Fibroblast of lung (primary cell): ENCODE data around the gene HSPBAP1. TPM values are rescaled to one million over a fixed set of nuclear protein-coding genes. Genes with fewer than 3 reads are reported as not detected.

Source experiments
- DNase-seq, 2 donors: peaks; one replicate each; pipeline versions ENCODE4 v3.0.0 to v3.0.0-alpha.2; 2010; ENCODE audit warnings: low read depth in 2 of 2
- H2AFZ ChIP-seq: 2 replicates; pipeline ENCODE4 v1.5.1; 2012; ENCODE audit warnings: low read length, control low read depth, inconsistent platforms
- H3K27ac ChIP-seq: 2 replicates; pipeline ENCODE4 v1.5.1; 2011; ENCODE audit warnings: low read length, control low read depth; ENCODE audit not compliant: insufficient read depth
- H3K27me3 ChIP-seq: 2 replicates; pipeline ENCODE4 v1.5.1; 2011; ENCODE audit warnings: mild to moderate bottlenecking, low read length; ENCODE audit not compliant: control insufficient read depth, insufficient read depth
- H3K36me3 ChIP-seq: 2 replicates; pipeline ENCODE4 v1.5.1; 2011; ENCODE audit warnings: low read length; ENCODE audit not compliant: control insufficient read depth, insufficient read depth
- H3K4me1 ChIP-seq: 2 replicates; pipeline ENCODE4 v1.5.1; 2011; ENCODE audit warnings: low read length; ENCODE audit not compliant: control insufficient read depth, insufficient read depth; ENCODE audit errors: extremely low read depth
- H3K4me2 ChIP-seq: 2 replicates; pipeline ENCODE4 v1.5.1; 2011; ENCODE audit warnings: low read length, control low read depth; ENCODE audit not compliant: insufficient read depth; ENCODE audit errors: extremely low read depth
- H3K4me3 ChIP-seq, 4 experiments: fragments of 200-600 bp in 1 of 4; sonication (generic) in 1 of 4; replicated peaks in 1 of 4; 2 replicates each; pipeline ENCODE4 v1.5.1; 2011 to 2016; ENCODE audit warnings: low read length in 4 of 4, low read depth in 3 of 4, mild to moderate bottlenecking in 3 of 4, control low read depth in 2 of 4, inconsistent platforms in 1 of 4, mixed read lengths in 1 of 4; ENCODE audit not compliant: insufficient read depth in 1 of 4; ENCODE audit errors: control extremely low read depth in 1 of 4
- H3K79me2 ChIP-seq: 2 replicates; pipeline ENCODE4 v1.5.1; 2012; ENCODE audit warnings: mild to moderate bottlenecking, low read length, inconsistent platforms; ENCODE audit not compliant: control insufficient read depth, insufficient read depth
- H3K9ac ChIP-seq: 2 replicates; pipeline ENCODE4 v1.5.1; 2011; ENCODE audit warnings: mild to moderate bottlenecking, low read length, control low read depth; ENCODE audit not compliant: insufficient read depth
- H3K9me3 ChIP-seq: 2 replicates; pipeline ENCODE4 v1.5.1; 2012; ENCODE audit warnings: low read depth, low read length; ENCODE audit not compliant: control insufficient read depth, insufficient read depth
- H4K20me1 ChIP-seq: 2 replicates; pipeline ENCODE4 v1.5.1; 2011; ENCODE audit warnings: low read length; ENCODE audit not compliant: control insufficient read depth, insufficient read depth; ENCODE audit errors: extremely low read depth
- CTCF ChIP-seq, 2 donors: IDR thresholded peaks in 1 of 2; conservative IDR thresholded peaks in 1 of 2; 1 replicate in 1 of 2; 2 replicates in 1 of 2; pipeline ENCODE4 v1.5.1; 2011 to 2012; ENCODE audit warnings: low read length in 2 of 2, control low read depth in 1 of 2, inconsistent platforms in 1 of 2, low read depth in 1 of 2, mild to moderate bottlenecking in 1 of 2
- EZH2 ChIP-seq: IDR thresholded peaks from 2 replicates; pipeline ENCODE4 v1.5.1; 2012; ENCODE audit warnings: low read length, control low read depth, mild to moderate bottlenecking; ENCODE audit errors: missing control alignments
- polyA plus RNA-seq, 2 donors: library from polyadenylated mRNA; depleted of rRNA in 1 of 2; stranded (reverse) in 1 of 2; unstranded in 1 of 2; fragments of >200 nt; gene quantifications; 2 replicates each; pipeline ENCODE4 v1.2.1, GENCODE V29; 2011 to 2012; ENCODE audit warnings: missing spikeins in 1 of 2
- total RNA-seq: library from RNA; depleted of rRNA; stranded (reverse); fragments of >200 nt; gene quantifications from 2 replicates; pipeline ENCODE4 v1.2.1, GENCODE V29; 2014

HSPBAP1 gene
- total and polyA plus RNA-seq, 2 donors (not counting 1 experiment from before 2014, with no cell fraction given), result 5.2 to 12.4 TPM

- H3K27ac ChIP-seq, result no peak overlapping the region
- TF ChIP-seq EZH2 (no peak), CTCF (conservative IDR thresholded peaks at IDR 0.05 in 1 of 2, IDR thresholded peaks at IDR 0.05 in 1 of 2; ENCODE audit: low read depth in 1 of 2, low read length in 2 of 2) (no peak)
- H3K79me2 ChIP-seq, result no peaks in the 10 kb centered on the region
- H3K9ac ChIP-seq, result no peak overlapping the region
- no peaks in the 10 kb centered on the region for H3K4me1 ChIP-seq
- no peaks in the 10 kb centered on the region for H3K36me3 ChIP-seq
- no peaks in the 10 kb centered on the region for H3K9me3 ChIP-seq
- no peak overlapping the region for H3K4me2 ChIP-seq
- H3K27me3 ChIP-seq, result no peaks in the 10 kb centered on the region
- DNase-seq, result no peak
- H4K20me1 ChIP-seq, result no peaks in the 10 kb centered on the region
- H2AFZ ChIP-seq, result no peak overlapping the region
- no peak overlapping the region for H3K4me3 ChIP-seq
Measured at GRCh38 chr3:122826278-122826677, 32.6 kb upstream of the HSPBAP1 start.

- no peaks in the 10 kb centered on the region for H3K79me2 ChIP-seq
- H3K36me3 ChIP-seq, result no peaks in the 10 kb centered on the region
- H3K9me3 ChIP-seq, result no peaks in the 10 kb centered on the region
- TF ChIP-seq CTCF (conservative IDR thresholded peaks at IDR 0.05 in 1 of 2, IDR thresholded peaks at IDR 0.05 in 1 of 2; ENCODE audit: low read depth in 1 of 2, low read length in 2 of 2), result no peak
- TF ChIP-seq EZH2, result no peak
- H3K9ac ChIP-seq, result no peak overlapping the region
- no peak overlapping the region for H3K4me3 ChIP-seq
- H3K27ac ChIP-seq, result no peak overlapping the region
- H3K4me2 ChIP-seq, result no peak overlapping the region
- H3K4me1 ChIP-seq, result no peaks in the 10 kb centered on the region
- no peaks in the 10 kb centered on the region for H4K20me1 ChIP-seq
- H3K27me3 ChIP-seq, result no peaks in the 10 kb centered on the region
- DNase-seq, result no peak
- H2AFZ ChIP-seq, result no peak overlapping the region
Measured at GRCh38 chr3:122825460-122825859, 31.8 kb upstream of the HSPBAP1 start.

GRCh38 chr3:122824465-122825381, 31.1 kb upstream of the HSPBAP1 start:
- peak; percentile 14 to 55 for DNase-seq
- Histone ChIP-seq H3K4me2 (no peak overlapping the region), H3K4me3 (no peak overlapping the region), H2AFZ (no peak overlapping the region), H3K9ac (no peak overlapping the region), H3K9me3 (no peaks in the 10 kb centered on the region), H3K27ac (no peak overlapping the region), H3K79me2 (no peaks in the 10 kb centered on the region), H4K20me1 (no peaks in the 10 kb centered on the region), H3K4me1 (no peaks in the 10 kb centered on the region), H3K27me3 (no peaks in the 10 kb centered on the region), H3K36me3 (no peaks in the 10 kb centered on the region)
- TF ChIP-seq EZH2 (no peak), CTCF (conservative IDR thresholded peaks at IDR 0.05 in 1 of 2, IDR thresholded peaks at IDR 0.05 in 1 of 2; ENCODE audit: low read depth in 1 of 2, low read length in 2 of 2) (no peak)
